HEK293 (cell line): ENCODE measurements around the gene KCNK15.

Source experiments
- CTCF ChIA-PET: fragments of 350-600 bp; formaldehyde crosslinking; extraction: SDS; loops from one replicate; lab custom pipeline; 2021; ENCODE audit warnings: antibody characterized with exemption; lab: Yijun Ruan, JAX
- POLR2A ChIA-PET: fragments of 300-600 bp; formaldehyde crosslinking; extraction: SDS; loops from one replicate; lab custom pipeline; 2020; ENCODE audit warnings: antibody characterized with exemption, inconsistent platforms; lab: Yijun Ruan, JAX
- H3K27ac ChIP-seq: fragments of 200-500 bp; sonication (Bioruptor generic); 2 replicates; pipeline ENCODE4 v1.5.1; 2014; ENCODE audit warnings: low read depth, low read length, control low read depth, inconsistent platforms; ENCODE audit errors: extremely low read depth
- H3K36me3 ChIP-seq, 2 experiments: fragments of 200-500 bp in 1 of 2; sonication (Bioruptor generic) in 1 of 2; 1 replicate in 1 of 2; 2 replicates in 1 of 2; pipeline ENCODE4 v1.5.1; 2014 to 2017; ENCODE audit warnings: inconsistent platforms in 2 of 2, low read length in 2 of 2; ENCODE audit not compliant: control insufficient read depth in 2 of 2, insufficient read depth in 1 of 2
- H3K4me1 ChIP-seq: fragments of 200-500 bp; sonication (Bioruptor generic); 2 replicates; pipeline ENCODE4 v1.5.1; 2014; ENCODE audit warnings: mild to moderate bottlenecking, low read length, inconsistent platforms; ENCODE audit not compliant: control insufficient read depth, insufficient read depth
- H3K4me3 ChIP-seq: 2 replicates; pipeline ENCODE4 v1.5.1; 2011; ENCODE audit warnings: low read depth, mild to moderate bottlenecking, control low read depth, low read length, moderate library complexity
- H3K9me3 ChIP-seq: fragments of 200-500 bp; sonication (Bioruptor generic); 2 replicates; pipeline ENCODE4 v1.5.1; 2014; ENCODE audit warnings: low read depth, low read length, inconsistent platforms; ENCODE audit not compliant: control insufficient read depth, insufficient read depth
- BCL11A ChIP-seq: fragments of 450-650 bp; formaldehyde crosslinking; IDR thresholded peaks from 2 replicates; pipeline ENCODE4 v1.5.1; 2016; ENCODE audit warnings: low read depth, missing biosample characterization, missing genetic modification characterization
- GLIS2 ChIP-seq: fragments of 450-650 bp; formaldehyde crosslinking; IDR thresholded peaks from 2 replicates; pipeline ENCODE4 v1.5.1; 2016; ENCODE audit warnings: missing biosample characterization, missing genetic modification characterization
- HOXA7 ChIP-seq: sonication (generic); formaldehyde crosslinking; IDR thresholded peaks from 2 replicates; pipeline ENCODE4 v1.8.1; 2022; ENCODE audit warnings: missing genetic modification reagents, borderline replicate concordance
- HOXD13 ChIP-seq: sonication (generic); formaldehyde crosslinking; IDR thresholded peaks from 2 replicates; pipeline ENCODE4 v1.8.0; 2022; ENCODE audit warnings: missing genetic modification reagents, borderline replicate concordance
- OVOL3 ChIP-seq: fragments of 450-650 bp; formaldehyde crosslinking; IDR thresholded peaks from 2 replicates; pipeline ENCODE4 v1.5.1; 2016; ENCODE audit warnings: missing biosample characterization, missing genetic modification characterization
- ZFP3 ChIP-seq: fragments of 450-650 bp; formaldehyde crosslinking; IDR thresholded peaks from 2 replicates; pipeline ENCODE4 v1.5.1; 2016; ENCODE audit warnings: low read depth, missing biosample characterization, missing genetic modification characterization
- ZNF140 ChIP-seq: fragments of 450-650 bp; formaldehyde crosslinking; IDR thresholded peaks from 2 replicates; pipeline ENCODE4 v1.5.1; 2016; ENCODE audit warnings: missing biosample characterization, missing genetic modification characterization
- ZNF146 ChIP-seq: fragments of 450-650 bp; formaldehyde crosslinking; IDR thresholded peaks from 2 replicates; pipeline ENCODE4 v1.5.1; 2016; ENCODE audit warnings: missing biosample characterization, missing genetic modification characterization
- ZNF2 ChIP-seq: fragments of 450-650 bp; formaldehyde crosslinking; IDR thresholded peaks from 2 replicates; pipeline ENCODE4 v1.5.1; 2016; ENCODE audit warnings: missing biosample characterization, missing genetic modification characterization
- ZNF211 ChIP-seq: fragments of 450-650 bp; formaldehyde crosslinking; IDR thresholded peaks from 2 replicates; pipeline ENCODE4 v1.5.1; 2016; ENCODE audit warnings: low read depth, missing biosample characterization, missing genetic modification characterization
- ZNF23 ChIP-seq: fragments of 450-650 bp; formaldehyde crosslinking; IDR thresholded peaks from 2 replicates; pipeline ENCODE4 v1.5.1; 2016; ENCODE audit warnings: missing biosample characterization, missing genetic modification characterization, borderline replicate concordance
- ZNF391 ChIP-seq: fragments of 450-650 bp; formaldehyde crosslinking; IDR thresholded peaks from 2 replicates; pipeline ENCODE4 v1.5.1; 2016; ENCODE audit warnings: low read depth, missing biosample characterization, missing genetic modification characterization, borderline replicate concordance
- ZNF423 ChIP-seq: fragments of 450-650 bp; formaldehyde crosslinking; IDR thresholded peaks from 2 replicates; pipeline ENCODE4 v1.5.1; 2016; ENCODE audit warnings: missing biosample characterization, missing genetic modification characterization
- ZNF48 ChIP-seq: fragments of 450-650 bp; formaldehyde crosslinking; IDR thresholded peaks from 2 replicates; pipeline ENCODE4 v1.5.1; 2016; ENCODE audit warnings: missing biosample characterization, missing genetic modification characterization
- ZNF501 ChIP-seq: fragments of 450-650 bp; formaldehyde crosslinking; IDR thresholded peaks from 2 replicates; pipeline ENCODE4 v1.5.1; 2016; ENCODE audit warnings: missing biosample characterization, missing genetic modification characterization
- ZNF529 ChIP-seq: fragments of 450-650 bp; formaldehyde crosslinking; IDR thresholded peaks from 2 replicates; pipeline ENCODE4 v1.5.1; 2017; ENCODE audit warnings: missing genetic modification characterization, missing biosample characterization; ENCODE audit not compliant: insufficient replicate concordance
- ZNF623 ChIP-seq: fragments of 450-650 bp; formaldehyde crosslinking; IDR thresholded peaks from 2 replicates; pipeline ENCODE4 v1.5.1; 2016; ENCODE audit warnings: missing biosample characterization, missing genetic modification characterization
- ZNF639 ChIP-seq: fragments of 450-650 bp; formaldehyde crosslinking; IDR thresholded peaks from 2 replicates; pipeline ENCODE4 v1.5.1; 2016; ENCODE audit warnings: missing biosample characterization, missing genetic modification characterization
- ZNF660 ChIP-seq: fragments of 450-650 bp; IDR thresholded peaks from 2 replicates; pipeline ENCODE4 v1.5.1; 2018; ENCODE audit warnings: missing biosample characterization, mild to moderate bottlenecking, missing genetic modification characterization
- ZNF664 ChIP-seq: fragments of 450-650 bp; formaldehyde crosslinking; IDR thresholded peaks from 2 replicates; pipeline ENCODE4 v1.5.1; 2016; ENCODE audit warnings: missing biosample characterization, missing genetic modification characterization
- ZNF677 ChIP-seq: fragments of 450-650 bp; IDR thresholded peaks from 2 replicates; pipeline ENCODE4 v1.5.0; 2018; ENCODE audit warnings: missing biosample characterization, mild to moderate bottlenecking, missing genetic modification characterization, moderate library complexity
- ZNF707 ChIP-seq: fragments of 450-650 bp; formaldehyde crosslinking; IDR thresholded peaks from 2 replicates; pipeline ENCODE4 v1.5.1; 2016; ENCODE audit warnings: missing biosample characterization, missing genetic modification characterization
- ZNF768 ChIP-seq: fragments of 450-650 bp; formaldehyde crosslinking; IDR thresholded peaks from 2 replicates; pipeline ENCODE4 v1.5.1; 2018; ENCODE audit warnings: missing biosample characterization, mild to moderate bottlenecking, missing genetic modification characterization
- ZNF777 ChIP-seq: fragments of 450-650 bp; formaldehyde crosslinking; IDR thresholded peaks from 2 replicates; pipeline ENCODE4 v1.5.1; 2017; ENCODE audit warnings: missing biosample characterization, missing genetic modification characterization, borderline replicate concordance
- ZNF837 ChIP-seq: fragments of 450-650 bp; formaldehyde crosslinking; IDR thresholded peaks from 2 replicates; pipeline ENCODE4 v1.5.1; 2016; ENCODE audit warnings: missing biosample characterization, missing genetic modification characterization
- TF ChIP-seq, protein P1 (sequence below): fragments of 450-650 bp; formaldehyde crosslinking; IDR thresholded peaks from 2 replicates; pipeline ENCODE4 v1.5.1; 2016; ENCODE audit warnings: missing biosample characterization, missing genetic modification characterization

KCNK15 gene

GRCh38 chr20:44720997-44721784 lies 24.5 kb upstream of the KCNK15 start (continued):
- TF ChIP-seq ZNF140 (tag by site-specific recombination): no peak
- TF ChIP-seq HOXD13 (CRISPR knock-in tag): no peak
- no peak for TF ChIP-seq ZNF423 (tag by site-specific recombination)
- TF ChIP-seq ZFP3 (tag by site-specific recombination): no peak

GRCh38 chr20:44721785-44722054 lies 23.9 kb upstream of the KCNK15 start:
- ChIA-PET POLR2A (no interaction called here), CTCF (interaction anchor here (0.6 to 1.7 kb wide), 6 partner anchors 20 to 197 kb away, joined by 3 to 11 read pairs (median 3); no protein-coding TSS in a partner anchor)
- Histone ChIP-seq H3K4me3 (no peak overlapping the region), H3K4me1 (peaks cover 6% of the 10 kb centered on the region), H3K36me3 (no peaks in the 10 kb centered on the region), H3K27ac (no peak overlapping the region), H3K9me3 (no peaks in the 10 kb centered on the region)
- TF ChIP-seq ZNF768 (tag by site-specific recombination) (peak; percentile 80; the same call in 1 of the 2 replicates), ZNF660 (tag by site-specific recombination) (no peak)

DNA sequence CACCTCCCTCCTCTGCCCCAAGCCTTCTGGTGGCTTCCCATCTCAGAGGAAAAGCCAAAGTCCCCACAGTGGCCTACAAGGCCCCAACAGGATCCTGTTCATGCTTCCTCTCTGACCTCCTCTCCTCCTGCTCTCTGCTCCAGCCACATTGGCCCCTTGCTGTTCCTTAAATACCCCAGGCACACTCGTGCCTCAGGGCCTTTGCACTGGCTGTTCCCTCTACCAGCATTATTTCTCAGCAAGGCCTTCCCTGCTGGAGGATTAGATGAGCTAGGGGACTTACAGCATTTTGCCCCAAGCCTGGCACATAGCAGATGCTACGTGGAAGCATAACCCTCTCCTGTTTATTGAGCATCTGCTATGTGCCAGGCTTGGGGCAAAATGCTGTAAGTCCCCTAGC lies 22.7 kb upstream of the KCNK15 start:
- Histone ChIP-seq H3K36me3 (no peaks in the 10 kb centered on the region), H3K4me1 (peaks cover 6% of the 10 kb centered on the region)
- POLR2A ChIA-PET: interaction anchor here (0.7 kb wide), 1 partner anchor 28 kb away, joined by 4 read pairs; no protein-coding TSS in a partner anchor
- TF ChIP-seq, protein P1, sequence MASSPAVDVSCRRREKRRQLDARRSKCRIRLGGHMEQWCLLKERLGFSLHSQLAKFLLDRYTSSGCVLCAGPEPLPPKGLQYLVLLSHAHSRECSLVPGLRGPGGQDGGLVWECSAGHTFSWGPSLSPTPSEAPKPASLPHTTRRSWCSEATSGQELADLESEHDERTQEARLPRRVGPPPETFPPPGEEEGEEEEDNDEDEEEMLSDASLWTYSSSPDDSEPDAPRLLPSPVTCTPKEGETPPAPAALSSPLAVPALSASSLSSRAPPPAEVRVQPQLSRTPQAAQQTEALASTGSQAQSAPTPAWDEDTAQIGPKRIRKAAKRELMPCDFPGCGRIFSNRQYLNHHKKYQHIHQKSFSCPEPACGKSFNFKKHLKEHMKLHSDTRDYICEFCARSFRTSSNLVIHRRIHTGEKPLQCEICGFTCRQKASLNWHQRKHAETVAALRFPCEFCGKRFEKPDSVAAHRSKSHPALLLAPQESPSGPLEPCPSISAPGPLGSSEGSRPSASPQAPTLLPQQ: no peak
- TF ChIP-seq ZNF211 (no peak), ZNF664 (tag by site-specific recombination) (peak; percentile 56; the same call in 1 of the 2 replicates), ZNF639 (tag by site-specific recombination) (no peak), ZNF2 (tag by site-specific recombination) (no peak), ZNF23 (tag by site-specific recombination) (no peak), OVOL3 (tag by site-specific recombination) (no peak), ZNF623 (tag by site-specific recombination) (peak; percentile 98)
- TF ChIP-seq, all 188 proteins: peak for 2
- CTCF ChIA-PET: interaction anchor here (0.5 to 1.2 kb wide), 5 partner anchors 8 to 29 kb away, joined by 3 read pairs; partner anchors contain the start of gene CCN5
- Histone ChIP-seq H3K4me3 (no peak overlapping the region), H3K9me3 (no peaks in the 10 kb centered on the region), H3K27ac (no peak overlapping the region)

DNA sequence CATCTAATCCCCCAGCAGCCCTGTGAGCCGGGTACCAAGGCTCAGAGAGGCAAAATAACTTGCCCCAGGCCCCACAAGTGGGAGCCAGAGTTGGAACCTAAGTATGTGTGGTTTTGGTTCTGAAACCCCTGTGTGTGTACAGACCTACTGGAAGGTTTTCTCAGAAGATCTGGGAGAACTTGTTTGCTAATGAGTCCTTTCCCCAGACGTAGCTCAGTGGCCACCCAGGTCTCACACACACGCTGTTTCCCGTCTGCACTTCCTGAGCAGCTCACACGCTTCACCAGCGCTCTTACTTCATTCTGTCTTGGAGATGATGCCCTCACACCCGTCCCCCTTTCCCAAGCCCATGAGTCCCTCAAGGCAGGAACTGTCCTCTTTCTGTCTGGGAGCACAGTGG lies 22.3 kb upstream of the KCNK15 start:
- Histone ChIP-seq H3K9me3 (no peaks in the 10 kb centered on the region), H3K27ac (no peak overlapping the region)
- POLR2A ChIA-PET: no interaction called here
- TF ChIP-seq ZNF837 (tag by site-specific recombination): no peak
- TF ChIP-seq, protein P1: no peak
- no peak for TF ChIP-seq ZNF777
- no peak for TF ChIP-seq BCL11A (tag by site-specific recombination)
- TF ChIP-seq ZNF529 (tag by site-specific recombination): no peak
- TF ChIP-seq ZNF677: no peak
- no peak for TF ChIP-seq GLIS2 (tag by site-specific recombination)
- TF ChIP-seq ZNF391 (tag by site-specific recombination): no peak
- no peak for TF ChIP-seq ZNF146 (tag by site-specific recombination)
- no peak for TF ChIP-seq ZNF707 (tag by site-specific recombination)
- no peak for TF ChIP-seq ZNF48 (tag by site-specific recombination)
- TF ChIP-seq HOXA7 (CRISPR knock-in tag): no peak
- TF ChIP-seq ZNF501 (tag by site-specific recombination): no peak
- TF ChIP-seq, all 188 proteins: peak for 0
- no peaks in the 10 kb centered on the region for H3K36me3 ChIP-seq
- CTCF ChIA-PET: interaction anchor here (0.5 to 1.2 kb wide), 5 partner anchors 8 to 29 kb away, joined by 3 read pairs; partner anchors contain the start of gene CCN5
- no peak overlapping the region for H3K4me3 ChIP-seq
- H3K4me1 ChIP-seq: peaks cover 6% of the 10 kb centered on the region
